Mammary epithelial cell (primary cell): ENCODE data around the gene RORB.

Experiments
- CTCF ChIP-seq, 2 donors: IDR thresholded peaks in 1 of 2; conservative IDR thresholded peaks in 1 of 2; 2 replicates each; pipeline ENCODE4 v1.5.1; 2011 to 2012; ENCODE audit warnings: inconsistent platforms in 2 of 2, low read length in 2 of 2, mild to moderate bottlenecking in 2 of 2, control low read depth in 1 of 2, low read depth in 1 of 2; ENCODE audit not compliant: insufficient read depth in 1 of 2; ENCODE audit errors: extremely low read depth in 1 of 2
- EZH2 ChIP-seq: IDR thresholded peaks from 2 replicates; pipeline ENCODE4 v1.6.1; 2012; ENCODE audit warnings: low read length, inconsistent platforms, borderline replicate concordance

DNA sequence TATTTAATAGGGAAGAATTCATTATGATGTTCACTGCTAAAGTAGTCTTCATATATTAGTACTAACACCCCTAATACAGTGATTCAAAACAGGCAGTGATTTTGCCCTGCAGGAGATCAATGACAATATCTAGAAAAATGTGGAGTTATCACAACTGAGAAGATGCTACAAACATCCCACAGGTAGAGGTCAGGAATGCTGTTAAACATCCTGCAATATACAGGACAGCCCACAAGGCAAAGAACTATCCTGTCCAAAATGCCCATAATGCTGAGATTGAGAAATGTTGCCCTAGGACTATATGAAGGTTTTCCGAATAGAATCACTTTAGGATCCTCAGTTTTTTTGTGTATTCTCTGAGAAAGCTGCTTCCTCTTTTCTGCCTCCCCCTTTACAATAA lies 15.3 kb downstream of the RORB start:
- TF ChIP-seq CTCF (conservative IDR thresholded peaks at IDR 0.05 in 1 of 2, IDR thresholded peaks at IDR 0.05 in 1 of 2; ENCODE audit: extremely low read depth in 1 of 2, insufficient read depth in 1 of 2, low read depth in 1 of 2, low read length in 2 of 2), result no peak
- TF ChIP-seq EZH2, result no peak
